ENCODE results near the gene ATXN1L.

The ATXN1L gene, protein sequence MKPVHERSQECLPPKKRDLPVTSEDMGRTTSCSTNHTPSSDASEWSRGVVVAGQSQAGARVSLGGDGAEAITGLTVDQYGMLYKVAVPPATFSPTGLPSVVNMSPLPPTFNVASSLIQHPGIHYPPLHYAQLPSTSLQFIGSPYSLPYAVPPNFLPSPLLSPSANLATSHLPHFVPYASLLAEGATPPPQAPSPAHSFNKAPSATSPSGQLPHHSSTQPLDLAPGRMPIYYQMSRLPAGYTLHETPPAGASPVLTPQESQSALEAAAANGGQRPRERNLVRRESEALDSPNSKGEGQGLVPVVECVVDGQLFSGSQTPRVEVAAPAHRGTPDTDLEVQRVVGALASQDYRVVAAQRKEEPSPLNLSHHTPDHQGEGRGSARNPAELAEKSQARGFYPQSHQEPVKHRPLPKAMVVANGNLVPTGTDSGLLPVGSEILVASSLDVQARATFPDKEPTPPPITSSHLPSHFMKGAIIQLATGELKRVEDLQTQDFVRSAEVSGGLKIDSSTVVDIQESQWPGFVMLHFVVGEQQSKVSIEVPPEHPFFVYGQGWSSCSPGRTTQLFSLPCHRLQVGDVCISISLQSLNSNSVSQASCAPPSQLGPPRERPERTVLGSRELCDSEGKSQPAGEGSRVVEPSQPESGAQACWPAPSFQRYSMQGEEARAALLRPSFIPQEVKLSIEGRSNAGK

DNA sequence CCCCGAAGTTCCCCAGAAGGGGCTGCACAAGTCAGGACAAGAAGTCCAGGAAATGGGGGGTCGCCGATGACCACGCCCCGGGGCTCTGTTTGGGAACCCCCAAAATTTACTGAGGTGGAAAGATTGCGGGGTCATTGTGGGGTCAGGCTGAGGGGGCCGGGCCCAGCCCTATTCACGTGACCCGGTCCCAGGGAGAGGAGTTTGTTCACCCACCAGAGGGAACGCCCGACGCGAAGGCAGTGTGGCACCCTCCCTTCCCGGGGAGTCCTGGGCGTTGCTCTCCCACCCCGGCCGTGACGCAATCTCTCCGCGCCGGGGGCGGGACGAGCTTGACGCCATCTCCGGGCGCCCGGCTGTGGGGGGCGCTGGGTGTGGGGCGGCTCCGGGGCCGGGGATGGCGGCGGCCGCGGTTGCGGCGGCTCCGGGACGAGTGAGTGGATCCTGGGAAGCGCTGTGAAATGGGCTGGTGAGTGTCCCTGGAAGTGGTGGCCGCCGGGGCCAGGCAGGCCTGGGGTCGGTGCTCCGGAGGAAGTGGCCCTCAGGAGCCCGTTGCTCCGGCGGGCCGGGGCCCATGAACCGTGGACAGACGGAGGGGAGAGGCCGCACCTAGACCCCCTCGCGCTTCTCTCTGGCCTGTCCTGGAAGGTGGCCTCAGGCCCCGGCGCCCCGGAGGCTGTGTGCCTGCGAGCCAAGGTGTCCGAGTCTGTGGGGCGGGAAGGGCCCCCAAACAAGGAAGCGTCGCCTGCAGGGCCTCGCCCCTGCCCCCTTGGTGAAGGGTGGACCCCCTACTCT, at the start of gene ATXN1L:
Gene ATXN1L (plus strand): TSS at position 338 of the 792 bp plus-strand sequence. CDS start 3,765 bp downstream, outside the sequence.
- Mint-ChIP-seq H3K9me3 (no peaks in the 10 kb centered on the region), H3K4me3 (peak within 1 kb of the TSS; percentile 94 to 95 (median 94)), H3K27ac (peak within 1 kb of the TSS; percentile 80 to 95 (median 91)), H3K27me3 (ENCODE audit: low read depth) (no peaks in the 10 kb centered on the region), H3K4me1 (peaks cover 15% of the 10 kb centered on the region), H3K36me3 (ENCODE audit: low read depth) (peaks cover 22% of the 10 kb centered on the region)
- TF ChIP-seq, protein P1, sequence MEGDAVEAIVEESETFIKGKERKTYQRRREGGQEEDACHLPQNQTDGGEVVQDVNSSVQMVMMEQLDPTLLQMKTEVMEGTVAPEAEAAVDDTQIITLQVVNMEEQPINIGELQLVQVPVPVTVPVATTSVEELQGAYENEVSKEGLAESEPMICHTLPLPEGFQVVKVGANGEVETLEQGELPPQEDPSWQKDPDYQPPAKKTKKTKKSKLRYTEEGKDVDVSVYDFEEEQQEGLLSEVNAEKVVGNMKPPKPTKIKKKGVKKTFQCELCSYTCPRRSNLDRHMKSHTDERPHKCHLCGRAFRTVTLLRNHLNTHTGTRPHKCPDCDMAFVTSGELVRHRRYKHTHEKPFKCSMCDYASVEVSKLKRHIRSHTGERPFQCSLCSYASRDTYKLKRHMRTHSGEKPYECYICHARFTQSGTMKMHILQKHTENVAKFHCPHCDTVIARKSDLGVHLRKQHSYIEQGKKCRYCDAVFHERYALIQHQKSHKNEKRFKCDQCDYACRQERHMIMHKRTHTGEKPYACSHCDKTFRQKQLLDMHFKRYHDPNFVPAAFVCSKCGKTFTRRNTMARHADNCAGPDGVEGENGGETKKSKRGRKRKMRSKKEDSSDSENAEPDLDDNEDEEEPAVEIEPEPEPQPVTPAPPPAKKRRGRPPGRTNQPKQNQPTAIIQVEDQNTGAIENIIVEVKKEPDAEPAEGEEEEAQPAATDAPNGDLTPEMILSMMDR (IDR thresholded peaks at IDR 0.05; ENCODE audit: unreplicated experiment in 3 of 3) = no peak

DNA sequence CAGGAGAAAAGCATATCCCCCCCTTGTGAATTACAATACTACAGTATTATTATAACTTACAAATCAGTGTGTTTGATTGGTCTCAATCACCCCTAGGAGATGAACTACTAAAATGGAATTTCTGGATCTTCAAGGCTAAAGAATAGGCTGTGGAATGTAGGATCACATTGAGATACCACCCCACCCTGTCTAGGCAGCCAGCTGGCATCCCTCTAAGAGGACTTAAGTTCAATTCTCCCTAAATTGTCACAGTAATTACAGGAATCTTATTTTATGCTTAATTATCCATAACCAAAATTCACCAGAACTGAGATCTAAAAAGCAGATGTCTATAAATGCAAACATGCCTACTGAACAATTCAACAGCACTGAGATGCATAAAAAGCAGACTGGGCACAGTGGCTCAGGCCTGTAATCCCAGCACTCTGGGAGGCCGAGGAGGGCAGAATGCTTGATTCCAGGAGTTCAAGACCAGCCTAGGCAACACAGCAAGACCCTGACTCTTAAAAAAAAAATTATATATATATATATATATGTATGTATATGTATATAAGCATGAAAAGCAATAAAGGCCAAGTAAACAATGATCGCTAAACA, 49.2 kb upstream of the ATXN1L start:
- H3K36me3 Mint-ChIP-seq (ENCODE audit: low read depth) = peaks cover 30% of the 10 kb centered on the region
- H3K27ac Mint-ChIP-seq = peak overlapping the region in 1 of 3 experiments; percentile 40
- TF ChIP-seq, protein P1 (IDR thresholded peaks at IDR 0.05; ENCODE audit: unreplicated experiment in 3 of 3) = no peak
- no peak overlapping the region for H3K4me3 Mint-ChIP-seq
- peaks cover 4% of the 10 kb centered on the region for H3K4me1 Mint-ChIP-seq
- no peaks in the 10 kb centered on the region for H3K27me3 Mint-ChIP-seq (ENCODE audit: low read depth)
- H3K9me3 Mint-ChIP-seq = no peaks in the 10 kb centered on the region

DNA sequence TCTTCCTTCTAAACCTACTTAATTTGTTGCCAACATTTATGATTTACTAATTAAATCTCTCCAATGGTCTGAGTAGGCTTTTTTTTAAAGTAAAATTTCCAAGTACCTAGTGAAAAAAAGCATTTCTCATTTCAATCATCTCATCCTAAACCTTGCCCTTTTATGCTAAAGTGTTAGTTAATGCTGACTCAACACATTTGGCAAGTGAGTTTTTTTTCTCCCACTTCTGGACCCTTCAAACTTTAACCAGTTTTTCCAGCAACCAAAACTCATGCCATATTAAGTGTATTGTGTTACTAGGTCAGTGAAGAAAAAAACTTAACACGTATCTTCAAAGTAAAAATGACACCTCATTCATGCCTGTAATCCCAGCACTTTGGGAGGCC, 42.5 kb upstream of the ATXN1L start:
- peak overlapping the region in 1 of 3 experiments; percentile 28 for H3K4me3 Mint-ChIP-seq
- TF ChIP-seq, protein P1 (IDR thresholded peaks at IDR 0.05; ENCODE audit: unreplicated experiment in 3 of 3) = no peak
- H3K27ac Mint-ChIP-seq = peak overlapping the region in 1 of 3 experiments; percentile 80
- H3K9me3 Mint-ChIP-seq = no peaks in the 10 kb centered on the region
- H3K27me3 Mint-ChIP-seq (ENCODE audit: low read depth) = no peaks in the 10 kb centered on the region
- peaks cover 6% of the 10 kb centered on the region for H3K4me1 Mint-ChIP-seq
- H3K36me3 Mint-ChIP-seq (ENCODE audit: low read depth) = peaks cover 15% of the 10 kb centered on the region

DNA sequence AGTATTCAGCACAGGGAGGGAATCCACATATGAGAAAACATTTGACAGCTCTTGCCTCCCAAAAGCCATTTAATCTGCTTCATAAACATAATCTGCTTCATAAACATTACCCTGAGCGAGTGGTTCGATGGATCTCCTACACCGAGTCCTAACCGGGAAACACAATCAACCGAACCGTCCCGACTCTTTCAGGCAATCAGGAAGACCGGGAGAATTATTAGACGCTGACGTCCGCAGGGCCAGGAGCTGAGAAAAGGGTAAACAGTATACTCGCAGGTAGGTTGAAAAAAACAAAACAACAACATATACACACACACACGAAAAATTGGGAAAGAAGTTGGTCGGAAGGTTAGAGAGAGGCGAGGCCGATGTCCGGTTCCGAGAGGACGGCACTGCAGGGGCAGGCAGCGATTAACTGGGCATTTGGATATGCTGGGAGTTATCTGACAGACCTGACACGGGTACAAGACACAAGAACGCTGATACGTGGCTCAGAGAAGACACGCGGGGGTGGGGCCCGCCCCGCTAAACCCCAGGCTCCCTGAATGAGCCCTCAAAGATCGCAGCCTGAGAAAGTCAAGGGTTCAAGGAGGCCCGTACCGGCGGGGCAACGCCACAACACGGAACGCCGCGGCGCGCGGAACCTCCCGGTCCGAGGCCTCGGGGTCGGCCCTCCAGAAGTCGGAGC, 37.7 kb upstream of the ATXN1L start:
- Mint-ChIP-seq H3K4me1 (peaks cover 6% of the 10 kb centered on the region), H3K36me3 (ENCODE audit: low read depth) (peaks cover 5% of the 10 kb centered on the region), H3K27ac (peak overlapping the region; percentile 97 to 100 (median 100)), H3K4me3 (peak overlapping the region; percentile 95 to 99 (median 98)), H3K9me3 (no peaks in the 10 kb centered on the region), H3K27me3 (ENCODE audit: low read depth) (no peaks in the 10 kb centered on the region)
- TF ChIP-seq, protein P1 (IDR thresholded peaks at IDR 0.05; ENCODE audit: unreplicated experiment in 3 of 3) = no peak
